ENCODE results near the gene STX1A. TPM values are rescaled to one million over a fixed set of nuclear protein-coding genes. Genes with fewer than 3 reads are reported as not detected.

The STX1A gene
- polyA plus RNA-seq, 2 of the 4 experiments (the other 2 are of a cell fraction): 49.2 to 81.7 TPM

- TF ChIP-seq NPAS2 (CRISPR knock-in tag; IDR thresholded peaks at IDR 0.05; ENCODE audit: borderline replicate concordance) (no peak), SMC3 (IDR thresholded peaks at IDR 0.05) (peak; percentile 39; the same call in 2 of the 3 replicates), CHD4 (IDR thresholded peaks at IDR 0.05; ENCODE audit: borderline replicate concordance) (no peak), HEYL (CRISPR knock-in tag; IDR thresholded peaks at IDR 0.05) (no peak), POLR2A (IDR thresholded peaks at IDR 0.05; ENCODE audit: low read length) (no peak), JUN (IDR thresholded peaks at IDR 0.05) (peak; percentile 83 to 85; a peak in 4 of 5 replicates), ATOH8 (CRISPR knock-in tag; IDR thresholded peaks at IDR 0.05; ENCODE audit: low read depth) (peak; percentile 77; the same call in 1 of the 2 replicates), MYC (IDR thresholded peaks at IDR 0.05; ENCODE audit: borderline replicate concordance, low read length) (peak; percentile 81), BCL3 (IDR thresholded peaks at IDR 0.05) (peak; percentile 45; the same call in 1 of the 3 replicates), POLR2AphosphoS2 (conservative IDR thresholded peaks at IDR 0.05; ENCODE audit: low read length) (no peak), HDAC2 (IDR thresholded peaks at IDR 0.05) (no peak), PHF8 (IDR thresholded peaks at IDR 0.05; ENCODE audit: borderline replicate concordance, low read depth) (no peak), RAD21 (conservative IDR thresholded peaks at IDR 0.05 in 1 of 2, IDR thresholded peaks at IDR 0.05 in 1 of 2) (no peak; a peak in 2 of 5 replicates), REST (IDR thresholded peaks at IDR 0.05) (no peak), RCOR1 (IDR thresholded peaks at IDR 0.05; ENCODE audit: low read depth, low read length) (no peak), CEBPB (IDR thresholded peaks at IDR 0.05) (no peak), ESRRA (IDR thresholded peaks at IDR 0.05; ENCODE audit: borderline replicate concordance, low read length) (no peak), FOSL2 (IDR thresholded peaks at IDR 0.05) (peak; percentile 25; the same call in 1 of the 2 replicates), FOSL2 (CRISPR knock-in tag; IDR thresholded peaks at IDR 0.05) (peak; percentile 47; the same call in 1 of the 2 replicates), ZSCAN20 (CRISPR knock-in tag; IDR thresholded peaks at IDR 0.05) (no peak), RARB (CRISPR knock-in tag; IDR thresholded peaks at IDR 0.05) (no peak), HOXB13 (CRISPR knock-in tag; IDR thresholded peaks at IDR 0.05; ENCODE audit: low read depth) (peak; percentile 65), USF2 (IDR thresholded peaks at IDR 0.05) (peak; percentile 81), HMGXB4 (CRISPR knock-in tag; IDR thresholded peaks at IDR 0.05; ENCODE audit: borderline replicate concordance) (no peak), FOSB (CRISPR knock-in tag; IDR thresholded peaks at IDR 0.05) (peak; percentile 13; the same call in 1 of the 2 replicates), CTCF (IDR thresholded peaks at IDR 0.05) (no peak), KDM1A (IDR thresholded peaks at IDR 0.05; ENCODE audit: low read depth) (no peak), EHMT2 (IDR thresholded peaks at IDR 0.05; ENCODE audit: low read depth) (no peak), BHLHE40 (IDR thresholded peaks at IDR 0.05; ENCODE audit: low read depth, low read length) (no peak)
These were observed 12.3 kb downstream of the STX1A start (continued) for GRCh38 chr7:73707045-73707631.

All from A549 (cell line).